K562 treated with DMSO at 1 percent for 48 hours (cell line): Measurements from ENCODE around the gene RBX1. TPM values are rescaled to one million over a fixed set of nuclear protein-coding genes. Genes with fewer than 3 reads are reported as not detected.

Experiments used
- total RNA-seq: library from RNA; unstranded; fragments of 300-600 nt; gene quantifications from 2 replicates; pipeline ENCODE4 v1.2.3, GENCODE V29; 2022; ENCODE audit warnings: low replicate concordance; ENCODE audit errors: extremely low read depth

RBX1 gene
- total RNA-seq, result not detected in 2 replicates

GRCh38 chr22:40950962-40951794, at the start of gene RBX1:
Gene RBX1, plus strand, starts transcription at chr22:40951378. Its CDS starts 21 bp downstream, at chr22:40951399.

Other genes starting within 250 kb of the RBX1 start
- not detected in 2 replicates for gene SLC25A17, start 132.0 kb upstream of the RBX1 start, total RNA-seq
- gene ST13, start 94.7 kb upstream of the RBX1 start, total RNA-seq, result 992 TPM in 1 of 2 replicates, not detected in the other
- gene XPNPEP3, start 94.2 kb upstream of the RBX1 start, total RNA-seq, result not detected in 2 replicates
- gene DNAJB7, start 89.3 kb upstream of the RBX1 start, total RNA-seq, result not detected in 2 replicates
- gene EP300, start 141.2 kb downstream of the RBX1 start, total RNA-seq, result not detected in 2 replicates